ENCODE data around the gene GFPT1. TPM values are rescaled to one million over a fixed set of nuclear protein-coding genes. Genes with fewer than 3 reads are reported as not detected.

GFPT1 gene
- total and polyA plus RNA-seq, 2 donors from 2014 or later = 9.5 to 43.1 TPM

DNA sequence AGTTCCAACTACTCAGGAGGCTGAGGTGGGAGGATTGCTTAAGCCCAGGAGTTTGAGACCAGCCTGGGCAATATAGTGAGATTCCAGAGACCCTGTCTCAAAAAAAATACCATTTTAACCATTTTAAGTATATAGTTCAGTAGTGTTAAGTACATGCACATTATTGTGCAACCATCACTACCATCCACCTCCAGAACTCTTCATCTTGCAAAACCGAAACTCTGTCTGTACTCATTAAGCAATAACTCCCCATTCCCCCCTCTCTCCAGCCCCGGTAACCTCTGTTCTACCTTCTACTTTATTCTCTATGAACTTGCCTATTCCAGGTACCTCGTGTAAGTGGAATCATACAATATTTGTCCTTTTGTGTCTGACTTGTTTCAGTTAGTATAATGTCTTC lies 86.4 kb downstream of the GFPT1 start:
- H3K27me3 ChIP-seq (ENCODE audit: control insufficient read depth, insufficient read depth, low read length) = no peaks in the 10 kb centered on the region
- no peaks in the 10 kb centered on the region for H3K9me3 ChIP-seq (ENCODE audit: control insufficient read depth in 2 of 3, insufficient read depth in 1 of 3, low read length in 3 of 3)
- intact Hi-C loops (cut with DNase I) = no loop called here
- TF ChIP-seq, protein P1, sequence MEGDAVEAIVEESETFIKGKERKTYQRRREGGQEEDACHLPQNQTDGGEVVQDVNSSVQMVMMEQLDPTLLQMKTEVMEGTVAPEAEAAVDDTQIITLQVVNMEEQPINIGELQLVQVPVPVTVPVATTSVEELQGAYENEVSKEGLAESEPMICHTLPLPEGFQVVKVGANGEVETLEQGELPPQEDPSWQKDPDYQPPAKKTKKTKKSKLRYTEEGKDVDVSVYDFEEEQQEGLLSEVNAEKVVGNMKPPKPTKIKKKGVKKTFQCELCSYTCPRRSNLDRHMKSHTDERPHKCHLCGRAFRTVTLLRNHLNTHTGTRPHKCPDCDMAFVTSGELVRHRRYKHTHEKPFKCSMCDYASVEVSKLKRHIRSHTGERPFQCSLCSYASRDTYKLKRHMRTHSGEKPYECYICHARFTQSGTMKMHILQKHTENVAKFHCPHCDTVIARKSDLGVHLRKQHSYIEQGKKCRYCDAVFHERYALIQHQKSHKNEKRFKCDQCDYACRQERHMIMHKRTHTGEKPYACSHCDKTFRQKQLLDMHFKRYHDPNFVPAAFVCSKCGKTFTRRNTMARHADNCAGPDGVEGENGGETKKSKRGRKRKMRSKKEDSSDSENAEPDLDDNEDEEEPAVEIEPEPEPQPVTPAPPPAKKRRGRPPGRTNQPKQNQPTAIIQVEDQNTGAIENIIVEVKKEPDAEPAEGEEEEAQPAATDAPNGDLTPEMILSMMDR (IDR thresholded peaks at IDR 0.05; ENCODE audit: borderline replicate concordance, extremely low read depth, insufficient read depth) = no peak
- no peaks in the 10 kb centered on the region for H3K4me1 ChIP-seq (ENCODE audit: control insufficient read depth in 2 of 3, insufficient read depth in 2 of 3, low read depth in 1 of 3, low read length in 3 of 3)
- H3K9ac ChIP-seq (ENCODE audit: low read length in 3 of 3) = no peak overlapping the region
- no peak for FAIRE-seq
- H3K36me3 ChIP-seq (ENCODE audit: control insufficient read depth in 2 of 3, insufficient read depth in 3 of 3, low read length in 3 of 3) = no peaks in the 10 kb centered on the region
- no peak for DNase-seq
- H3K4me3 ChIP-seq (ENCODE audit: low read length in 3 of 3) = no peak overlapping the region
- no peak overlapping the region for H3K27ac ChIP-seq (ENCODE audit: low read depth in 2 of 2, low read length in 2 of 2)

DNA sequence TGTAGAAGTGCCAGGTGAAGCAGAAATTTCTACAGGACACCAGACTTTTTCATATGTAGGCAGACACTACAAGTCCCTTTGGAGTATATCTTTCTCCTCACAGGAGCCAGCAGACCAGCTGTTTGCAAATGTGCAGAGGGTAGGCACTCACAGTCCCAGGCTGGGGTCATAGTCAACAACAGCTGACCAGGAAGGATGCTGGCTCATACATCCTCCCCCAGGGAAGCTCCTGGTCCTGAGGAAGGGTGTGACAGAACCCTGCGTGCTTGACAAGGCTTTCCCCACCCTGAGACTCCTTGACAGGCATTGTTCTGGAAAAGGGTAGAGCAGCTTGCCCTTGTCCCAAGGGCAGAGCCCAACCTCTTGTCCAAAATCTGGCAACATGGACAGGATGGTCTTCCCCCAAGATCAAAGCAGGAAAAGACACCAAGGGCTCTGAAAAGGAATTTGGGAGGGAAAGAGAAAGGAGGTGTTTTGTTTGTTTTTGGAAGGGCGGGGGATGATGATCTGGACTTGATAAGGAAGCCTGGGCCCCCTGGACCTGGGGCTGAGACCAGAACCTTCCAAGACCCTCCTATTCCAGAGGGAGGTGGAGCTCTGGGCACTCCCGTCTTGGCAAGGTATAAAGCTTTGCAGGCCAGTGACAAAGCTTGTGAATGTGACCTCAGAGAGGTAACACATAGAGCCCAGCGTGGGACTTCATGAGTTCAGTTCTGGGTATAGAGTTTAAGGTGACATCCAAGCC lies 87.1 kb downstream of the GFPT1 start:
- Histone ChIP-seq H3K9me3 (ENCODE audit: control insufficient read depth in 2 of 3, insufficient read depth in 1 of 3, low read length in 3 of 3) (no peaks in the 10 kb centered on the region), H3K27ac (ENCODE audit: low read depth in 2 of 2, low read length in 2 of 2) (no peak overlapping the region), H3K4me3 (ENCODE audit: low read length in 3 of 3) (no peak overlapping the region), H3K36me3 (ENCODE audit: control insufficient read depth in 2 of 3, insufficient read depth in 3 of 3, low read length in 3 of 3) (no peaks in the 10 kb centered on the region), H3K4me1 (ENCODE audit: control insufficient read depth in 2 of 3, insufficient read depth in 2 of 3, low read depth in 1 of 3, low read length in 3 of 3) (no peaks in the 10 kb centered on the region), H3K27me3 (ENCODE audit: control insufficient read depth, insufficient read depth, low read length) (no peaks in the 10 kb centered on the region), H3K9ac (ENCODE audit: low read length in 3 of 3) (no peak overlapping the region)
- DNase-seq (no peak), FAIRE-seq (no peak)
- TF ChIP-seq, protein P1 (IDR thresholded peaks at IDR 0.05; ENCODE audit: borderline replicate concordance, extremely low read depth, insufficient read depth) = no peak
- intact Hi-C loops (cut with DNase I) = no loop called here

DNA sequence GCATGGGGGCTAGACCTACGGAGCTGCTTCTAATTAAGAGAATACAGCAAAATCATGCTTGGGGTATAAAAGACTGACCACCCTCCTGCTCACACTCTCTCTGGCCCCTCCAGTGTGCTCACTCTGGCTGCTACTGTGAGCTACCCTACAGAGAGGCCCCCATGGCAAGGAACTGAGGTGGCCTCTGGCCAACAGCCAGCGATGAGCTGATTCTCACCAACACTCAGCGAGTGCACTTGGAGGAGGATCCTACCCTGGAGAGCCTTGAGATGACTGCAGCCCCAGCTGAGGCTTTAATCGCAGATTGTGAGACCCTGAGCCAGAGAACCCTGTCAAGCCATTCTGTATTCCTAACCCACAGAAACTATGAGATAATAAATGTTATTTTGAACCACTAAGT lies 88.2 kb downstream of the GFPT1 start:
- TF ChIP-seq, protein P1 (IDR thresholded peaks at IDR 0.05; ENCODE audit: borderline replicate concordance, extremely low read depth, insufficient read depth) = no peak
- FAIRE-seq = no peak
- intact Hi-C loops (cut with DNase I) = no loop called here
- Histone ChIP-seq H3K27me3 (ENCODE audit: control insufficient read depth, insufficient read depth, low read length) (no peaks in the 10 kb centered on the region), H3K4me3 (ENCODE audit: low read length in 3 of 3) (no peak overlapping the region), H3K4me1 (ENCODE audit: control insufficient read depth in 2 of 3, insufficient read depth in 2 of 3, low read depth in 1 of 3, low read length in 3 of 3) (no peaks in the 10 kb centered on the region), H3K27ac (ENCODE audit: low read depth in 2 of 2, low read length in 2 of 2) (no peak overlapping the region), H3K36me3 (ENCODE audit: control insufficient read depth in 2 of 3, insufficient read depth in 3 of 3, low read length in 3 of 3) (no peaks in the 10 kb centered on the region), H3K9me3 (ENCODE audit: control insufficient read depth in 2 of 3, insufficient read depth in 1 of 3, low read length in 3 of 3) (no peaks in the 10 kb centered on the region), H3K9ac (ENCODE audit: low read length in 3 of 3) (no peak overlapping the region)
- DNase-seq = no peak

DNA sequence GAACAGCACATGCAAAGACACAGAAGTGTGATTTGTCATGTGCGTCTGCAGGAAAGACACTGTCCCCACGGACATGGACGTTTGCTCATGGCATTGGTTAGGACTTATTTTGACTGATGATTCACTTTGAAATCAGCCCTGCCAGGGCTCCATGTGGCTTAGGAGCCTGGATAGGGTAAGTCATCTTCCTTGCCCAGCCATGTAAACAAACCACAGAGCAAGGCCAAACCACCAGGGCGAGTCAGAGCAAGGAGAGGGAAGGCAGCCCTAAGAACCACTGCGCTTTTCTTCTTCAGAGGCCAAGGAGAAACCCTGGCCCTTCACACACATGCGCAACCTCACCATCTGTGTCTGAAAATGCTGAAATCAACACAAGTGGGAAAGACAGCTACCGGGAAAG lies 88.8 kb downstream of the GFPT1 start:
- Histone ChIP-seq H3K27me3 (ENCODE audit: control insufficient read depth, insufficient read depth, low read length) (no peaks in the 10 kb centered on the region), H3K27ac (ENCODE audit: low read depth in 2 of 2, low read length in 2 of 2) (no peak overlapping the region), H3K4me1 (ENCODE audit: control insufficient read depth in 2 of 3, insufficient read depth in 2 of 3, low read depth in 1 of 3, low read length in 3 of 3) (no peaks in the 10 kb centered on the region), H3K9ac (ENCODE audit: low read length in 3 of 3) (no peak overlapping the region), H3K36me3 (ENCODE audit: control insufficient read depth in 2 of 3, insufficient read depth in 3 of 3, low read length in 3 of 3) (no peaks in the 10 kb centered on the region), H3K4me3 (ENCODE audit: low read length in 3 of 3) (no peak overlapping the region), H3K9me3 (ENCODE audit: control insufficient read depth in 2 of 3, insufficient read depth in 1 of 3, low read length in 3 of 3) (no peaks in the 10 kb centered on the region)
- intact Hi-C loops (cut with DNase I) = no loop called here
- FAIRE-seq = no peak
- TF ChIP-seq, protein P1 (IDR thresholded peaks at IDR 0.05; ENCODE audit: borderline replicate concordance, extremely low read depth, insufficient read depth) = no peak
- no peak for DNase-seq
